HG03558 (cell line): ENCODE measurements around the gene NEGR1.

Source experiments
- ATAC-seq: cut with Tn5 transposase; IDR thresholded peaks from one replicate; pipeline ENCODE4 v1.9.1; 2021; ENCODE audit warnings: moderate number of reproducible peaks; ENCODE audit not compliant: unreplicated experiment; ENCODE audit errors: extremely low read depth

The NEGR1 gene

DNA sequence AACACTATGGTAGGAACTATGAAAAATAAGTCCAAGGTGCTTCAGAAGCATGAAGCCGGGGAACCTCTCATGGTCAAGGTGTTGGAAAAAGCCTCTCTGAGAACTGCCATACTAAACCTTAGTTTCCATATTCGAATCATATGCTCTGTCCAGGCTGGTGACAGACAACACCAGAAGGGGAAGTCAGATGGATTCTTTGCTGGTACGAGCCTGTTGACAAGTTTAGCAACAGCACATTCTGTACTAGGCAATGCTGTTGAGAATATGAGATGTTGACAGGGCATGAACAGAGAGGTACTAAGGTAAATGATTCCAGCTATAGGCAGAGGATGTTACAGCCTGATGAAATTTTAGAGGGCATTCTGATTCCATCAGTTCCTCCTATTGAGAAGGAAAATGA is 740.2 kb downstream of the NEGR1 start:
- no peak for ATAC-seq

DNA sequence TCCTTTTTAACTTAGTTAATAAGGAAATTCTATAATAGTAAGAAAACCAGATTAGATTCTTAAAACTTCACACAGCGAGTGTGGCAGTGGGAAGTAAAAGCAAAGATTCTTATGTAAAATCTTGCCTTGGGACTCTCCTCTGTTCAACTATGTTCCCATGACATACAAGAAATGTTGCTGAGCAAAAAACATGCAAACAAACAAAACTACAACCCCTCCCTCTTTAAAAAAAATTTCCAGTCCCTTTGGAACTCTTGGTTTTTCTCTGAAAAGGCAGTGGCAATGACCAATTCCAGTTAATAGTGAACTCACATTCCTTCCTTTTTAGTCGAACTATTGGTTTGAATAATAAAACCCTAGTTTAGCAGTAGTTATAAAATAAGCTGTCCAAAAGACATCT is 748.4 kb downstream of the NEGR1 start:
- ATAC-seq = no peak

DNA sequence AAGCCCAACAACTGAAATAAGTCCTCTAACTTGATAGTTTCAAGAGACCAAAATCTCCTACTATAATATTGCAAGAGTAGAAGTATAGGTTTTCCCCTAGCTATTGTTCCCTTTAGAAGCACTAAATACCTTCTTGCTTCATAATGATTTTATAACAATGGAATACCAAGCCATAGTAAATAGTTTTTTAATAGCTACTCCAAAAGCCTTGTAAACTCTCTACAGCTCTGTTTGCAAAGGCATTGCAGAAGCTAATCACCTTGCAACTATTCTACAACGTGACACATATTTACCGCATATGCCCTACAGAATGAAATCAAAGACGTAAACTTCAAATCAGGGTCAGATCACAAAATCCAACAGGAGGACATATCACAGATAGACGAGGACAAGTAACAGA is 750.0 kb downstream of the NEGR1 start:
- ATAC-seq = no peak

DNA sequence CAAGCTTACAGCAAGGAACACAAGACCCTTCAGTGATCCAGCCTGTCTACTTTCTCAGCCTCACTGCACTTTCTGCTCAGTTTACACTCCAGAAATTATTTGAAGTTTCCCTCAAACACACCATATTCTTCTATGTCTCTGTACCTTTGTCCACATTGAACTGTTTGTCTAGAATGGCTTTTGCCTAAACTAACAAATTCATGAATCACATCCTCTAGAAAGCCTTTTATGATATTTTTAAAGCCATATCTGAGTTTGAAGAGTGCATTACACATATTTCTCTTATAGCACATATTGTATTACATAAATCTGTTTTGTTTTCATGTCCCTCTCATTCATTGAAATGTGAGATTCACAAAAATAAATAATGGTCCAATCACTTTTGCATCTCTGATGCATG is 755.5 kb downstream of the NEGR1 start:
- ATAC-seq = no peak

DNA sequence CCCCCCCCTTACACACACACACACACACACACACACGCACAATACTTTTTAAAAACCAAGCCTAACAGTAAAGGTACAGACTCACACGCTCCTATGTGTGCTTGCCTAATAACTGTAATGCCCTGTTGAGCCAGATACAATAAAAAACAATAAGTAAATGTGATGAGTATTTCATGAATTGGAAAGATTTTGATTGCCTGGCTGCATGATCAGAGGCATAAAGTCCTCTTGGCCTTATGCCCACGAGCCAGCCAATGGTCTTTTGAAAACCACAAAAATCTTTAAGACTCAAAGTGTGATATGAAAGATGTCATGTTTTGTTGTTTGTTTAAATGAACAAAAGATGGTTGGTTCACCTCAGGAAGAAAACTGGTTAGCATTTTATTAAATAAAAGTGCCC is 759.6 kb downstream of the NEGR1 start:
- ATAC-seq = no peak

DNA sequence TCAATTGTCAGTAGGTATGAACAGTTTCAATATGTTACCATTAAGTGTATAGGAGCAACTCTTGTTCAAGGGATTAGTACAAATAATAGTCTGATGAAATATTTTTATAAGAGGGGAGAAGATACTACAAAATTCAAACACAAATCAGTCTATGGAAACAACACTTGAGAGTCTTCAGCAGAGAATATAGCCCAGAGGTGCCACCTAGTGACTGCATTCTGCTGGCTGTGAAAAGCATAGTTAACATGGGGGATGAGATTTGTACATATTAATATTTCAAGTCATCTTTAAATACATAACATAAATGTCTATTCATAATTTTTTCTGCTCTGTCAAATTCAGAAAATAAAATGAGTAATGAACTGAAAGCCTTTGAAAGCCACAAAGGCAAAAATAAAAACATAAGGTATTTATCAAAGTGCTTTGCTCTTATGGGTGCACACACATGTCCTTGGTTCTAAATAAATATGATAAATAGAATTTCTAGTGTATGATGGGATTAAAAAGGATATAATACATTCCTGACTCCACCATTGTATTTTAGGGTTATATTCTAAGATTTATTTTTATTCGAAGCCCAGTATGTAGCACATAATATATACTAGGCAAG is 760.6 kb downstream of the NEGR1 start:
- ATAC-seq = no peak

DNA sequence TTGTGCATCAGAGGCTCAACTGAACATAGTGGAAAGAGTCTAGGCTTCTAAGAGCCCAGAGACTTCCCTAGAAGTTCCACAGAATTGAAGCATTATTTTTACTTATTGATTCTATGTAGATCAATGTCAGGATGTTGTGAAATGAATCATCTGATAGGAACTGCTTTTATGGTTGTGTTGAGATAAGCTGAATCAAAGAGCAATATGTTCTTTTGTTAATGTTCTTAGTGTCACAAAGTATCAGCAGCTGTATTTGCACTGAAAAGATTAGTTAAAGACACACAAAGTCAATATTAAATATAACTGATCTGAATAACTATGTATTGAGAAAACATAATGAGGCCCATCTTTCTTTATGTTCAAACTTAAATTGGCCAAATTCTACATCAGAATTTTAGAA is 770.8 kb downstream of the NEGR1 start:
- ATAC-seq = no peak

DNA sequence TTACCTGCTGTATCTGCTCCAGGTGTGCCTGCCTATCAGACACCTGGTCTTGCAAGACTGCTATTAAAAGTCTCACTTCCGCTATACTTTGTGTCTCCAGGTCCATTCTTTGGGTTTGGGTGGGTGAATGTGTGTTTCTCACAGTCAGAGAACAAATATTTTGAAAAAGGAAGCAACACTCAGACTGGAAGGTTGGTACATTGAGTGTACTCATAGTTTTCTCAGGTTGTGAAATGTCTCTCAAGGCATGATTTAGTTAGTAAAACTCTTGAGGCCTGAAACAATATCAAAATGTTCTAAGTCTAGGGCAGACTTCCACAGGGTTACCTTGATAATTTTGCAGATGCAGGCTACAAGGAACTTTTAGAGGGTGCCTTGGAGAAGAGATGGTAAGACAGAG is 771.6 kb downstream of the NEGR1 start:
- no peak for ATAC-seq

DNA sequence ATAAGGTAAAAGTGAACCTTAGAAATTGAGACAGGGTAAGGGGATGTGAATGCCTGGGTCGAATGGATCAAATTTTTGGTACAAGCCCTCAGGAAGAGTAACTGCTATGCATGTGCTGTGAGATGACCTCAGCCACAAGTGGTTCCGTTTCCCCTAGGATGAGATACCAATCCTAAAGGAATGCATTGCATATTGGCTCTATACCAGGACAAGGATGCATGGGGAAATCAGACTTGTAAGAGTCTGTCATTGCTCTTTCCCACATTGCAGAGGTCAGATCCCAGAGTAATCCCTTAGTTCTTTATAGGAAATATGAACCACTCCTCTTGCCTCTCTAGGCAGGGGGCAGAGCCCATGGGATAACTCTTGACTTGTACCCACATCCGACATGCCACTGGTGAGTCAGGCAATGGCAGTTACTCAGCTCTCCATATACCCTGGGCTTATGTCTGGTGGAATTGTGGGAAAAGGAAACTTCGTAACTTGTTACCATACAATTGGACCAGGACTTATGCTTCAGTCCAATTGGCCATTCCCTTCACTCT is 773.2 kb downstream of the NEGR1 start:
- ATAC-seq = no peak

DNA sequence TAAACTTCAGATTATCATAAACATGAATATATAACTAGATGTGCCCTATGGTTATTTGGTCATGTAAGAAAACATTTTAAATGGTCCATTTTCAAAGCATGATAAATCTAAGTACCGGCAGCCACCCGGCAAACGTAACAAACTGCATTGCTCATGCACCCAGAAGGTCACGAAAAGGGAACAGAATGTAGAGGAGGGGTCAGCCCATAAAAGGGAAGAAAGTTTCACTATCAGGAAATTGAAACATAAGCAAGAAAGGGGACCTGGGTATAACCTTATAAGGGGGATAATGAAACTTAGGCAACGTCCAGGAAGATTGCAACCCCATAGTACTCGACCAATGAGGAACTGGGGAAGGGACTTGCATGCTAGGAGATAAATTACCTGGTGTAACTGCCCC is 780.3 kb downstream of the NEGR1 start:
- ATAC-seq = no peak

DNA sequence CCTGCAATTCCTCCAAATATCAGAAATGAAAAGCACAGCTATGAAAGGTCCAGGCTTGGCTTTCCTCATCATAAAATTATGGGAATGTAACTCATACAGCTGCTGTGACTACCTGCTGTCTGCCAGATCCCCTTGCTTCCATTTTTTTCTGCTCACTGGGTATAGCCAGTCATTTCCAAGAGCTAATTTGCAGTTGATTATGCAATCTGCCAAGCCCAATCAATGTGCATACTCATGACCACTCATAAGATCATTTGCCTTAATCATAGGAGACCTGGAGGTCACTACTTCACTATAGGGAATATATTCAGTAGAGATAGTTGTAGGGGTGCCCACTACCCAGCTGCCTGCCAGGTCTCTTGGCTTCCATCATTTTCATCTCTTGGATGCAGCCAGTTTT is 783.8 kb downstream of the NEGR1 start:
- ATAC-seq = no peak

DNA sequence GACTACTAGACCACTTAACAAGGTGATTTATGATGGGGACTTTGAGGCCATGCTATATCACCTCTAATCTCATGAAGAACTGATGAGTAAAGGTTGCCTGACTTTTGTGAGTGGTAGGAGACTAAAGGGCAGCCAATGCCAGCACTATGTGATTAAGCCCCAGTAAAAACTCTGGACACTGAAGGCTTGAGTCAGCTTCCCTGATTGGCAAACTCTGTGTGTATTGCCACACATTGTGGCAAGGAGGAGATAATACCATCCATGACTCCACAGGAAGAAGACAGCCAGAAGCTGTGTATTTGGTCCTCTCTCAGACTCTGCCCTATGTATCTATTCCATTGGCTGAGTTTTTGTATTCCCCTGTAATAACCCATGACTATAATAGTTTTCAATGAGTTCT is 788.2 kb downstream of the NEGR1 start:
- ATAC-seq = no peak

DNA sequence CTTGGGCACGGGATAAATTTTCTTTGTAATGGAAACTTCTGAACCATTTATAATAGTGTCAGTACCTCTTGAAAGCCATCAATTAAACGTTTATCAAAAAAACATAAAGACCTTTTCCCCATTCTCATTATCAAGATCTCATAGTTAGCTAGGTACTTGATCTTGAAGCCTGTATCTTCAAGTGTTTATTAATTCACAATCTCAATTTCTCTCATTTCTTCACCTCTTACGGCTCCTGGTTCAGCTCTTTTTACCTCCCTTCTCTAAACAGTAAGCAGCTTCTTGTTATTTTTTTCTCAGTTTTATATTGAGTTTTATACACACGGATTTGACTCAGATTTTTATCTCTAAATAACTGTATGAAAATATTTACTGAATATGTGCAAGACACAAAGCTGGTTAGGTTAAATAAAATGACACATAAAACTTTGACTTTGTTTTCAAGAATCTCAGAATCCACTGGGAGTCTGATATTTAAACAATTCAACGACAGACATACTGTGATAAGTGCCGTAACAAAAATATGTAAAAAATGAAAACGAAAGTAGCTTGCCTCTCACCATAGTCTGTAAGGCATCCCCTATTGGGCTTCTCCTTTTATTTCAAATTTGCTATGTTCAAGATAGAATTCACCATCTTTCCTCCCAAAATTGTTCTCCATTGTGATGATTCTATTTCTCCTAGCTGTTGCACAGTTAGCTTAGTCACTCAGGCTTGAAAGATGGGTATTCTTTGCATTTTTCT is 789.9 kb downstream of the NEGR1 start:
- ATAC-seq = no peak

DNA sequence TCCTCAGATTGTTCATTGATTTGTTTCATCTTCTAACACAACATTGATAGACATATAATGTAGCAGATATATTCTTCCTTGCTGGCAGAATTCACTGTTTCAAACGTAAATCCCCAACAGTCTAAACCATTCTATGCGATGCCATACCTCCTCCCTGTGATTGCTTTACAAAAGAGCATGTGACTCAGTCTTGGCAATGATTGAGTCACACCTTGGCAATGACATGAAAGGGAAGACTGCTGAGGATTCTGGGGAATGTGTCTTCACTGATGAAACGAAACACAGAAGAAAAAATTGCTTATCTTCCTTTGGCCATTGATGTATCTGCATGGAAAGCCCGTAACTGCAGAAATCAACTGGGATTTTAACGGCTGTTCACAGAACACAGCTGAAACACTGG is 791.9 kb downstream of the NEGR1 start:
- ATAC-seq = no peak

DNA sequence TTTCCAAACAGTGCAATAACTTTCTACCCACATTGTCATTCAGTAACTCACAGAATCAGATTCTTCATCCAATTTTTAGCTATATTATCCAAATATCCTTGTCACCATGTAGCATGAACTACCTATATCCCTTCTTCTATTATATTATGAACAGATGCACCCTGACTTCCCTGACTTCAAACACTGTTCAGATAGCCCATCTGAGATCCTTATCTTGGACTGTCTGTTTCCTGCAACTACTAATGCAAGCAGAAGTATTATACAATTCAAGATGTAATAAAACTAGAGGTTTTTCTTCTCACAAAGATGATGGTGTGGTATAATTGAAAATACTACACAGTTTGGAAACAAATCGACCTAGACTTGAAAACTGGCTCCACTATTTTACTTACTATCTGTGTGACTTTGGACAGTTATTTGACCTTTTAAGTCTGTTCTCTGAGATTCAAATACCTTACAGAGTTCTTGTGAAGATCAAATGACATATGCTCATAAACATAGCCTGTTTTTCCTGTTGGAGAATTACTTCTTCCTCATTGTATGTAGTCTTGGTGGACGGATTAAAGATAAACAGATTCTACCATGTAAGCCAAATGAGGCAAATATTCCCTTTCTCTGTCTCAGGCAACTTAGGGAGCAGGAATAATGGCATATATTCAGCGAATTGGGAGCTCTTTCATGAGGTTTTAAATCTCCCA is 793.6 kb downstream of the NEGR1 start:
- no peak for ATAC-seq

DNA sequence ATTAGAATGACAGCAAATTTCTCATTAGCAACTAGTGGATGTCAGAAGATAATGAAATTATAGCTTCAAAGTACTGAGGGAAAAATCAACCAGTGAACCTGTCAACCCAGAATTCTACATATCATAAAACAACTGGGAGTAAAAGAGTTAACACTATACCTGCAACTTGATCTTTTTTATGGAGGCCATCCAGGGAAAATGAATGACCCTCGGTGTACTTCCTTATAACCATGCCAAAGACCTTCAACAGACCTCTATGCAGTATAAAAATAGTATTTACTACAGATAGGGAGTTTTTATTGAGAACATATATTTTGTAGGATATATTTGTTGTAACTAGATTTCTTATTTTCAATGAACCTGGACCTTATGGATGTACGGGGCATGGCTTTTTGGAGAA is 809.0 kb downstream of the NEGR1 start:
- ATAC-seq = no peak

DNA sequence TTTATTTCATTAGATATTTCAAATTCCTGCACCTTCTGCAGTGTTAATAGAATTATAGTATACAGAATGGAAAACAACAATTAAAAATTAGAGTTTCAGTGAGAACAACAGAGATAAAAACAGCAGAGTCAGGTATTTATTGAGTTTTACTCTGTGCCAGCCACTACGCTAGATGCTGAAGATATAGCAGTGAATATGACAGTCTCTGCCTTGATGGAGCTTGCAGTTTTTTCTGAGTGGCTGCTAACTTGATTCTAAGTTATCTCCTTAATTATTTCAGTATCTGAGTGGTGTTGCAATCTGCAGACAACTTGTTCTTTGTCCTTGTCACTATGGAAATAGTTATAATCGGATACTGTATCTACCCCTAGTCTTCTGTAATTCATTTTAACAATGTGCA is 817.2 kb downstream of the NEGR1 start:
- ATAC-seq = no peak

DNA sequence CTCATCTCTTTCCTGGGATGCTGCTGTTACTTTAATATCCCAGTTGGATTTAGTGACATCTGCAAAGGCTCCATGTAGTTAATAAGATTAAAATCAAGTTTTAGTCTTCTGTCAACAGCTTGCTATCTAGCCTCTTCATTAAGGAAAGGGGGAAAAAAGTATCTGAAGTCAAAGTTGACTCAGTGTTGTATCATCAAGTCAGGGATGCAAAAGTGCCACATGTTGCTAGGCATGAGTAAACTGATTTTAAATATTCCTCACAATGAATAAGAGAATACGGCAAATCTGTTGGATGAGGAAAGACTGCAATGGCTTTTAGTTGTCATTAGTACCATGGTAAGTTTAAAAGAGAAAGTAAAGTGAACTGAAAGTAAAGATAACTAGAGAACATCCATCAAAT is 818.3 kb downstream of the NEGR1 start:
- no peak for ATAC-seq

DNA sequence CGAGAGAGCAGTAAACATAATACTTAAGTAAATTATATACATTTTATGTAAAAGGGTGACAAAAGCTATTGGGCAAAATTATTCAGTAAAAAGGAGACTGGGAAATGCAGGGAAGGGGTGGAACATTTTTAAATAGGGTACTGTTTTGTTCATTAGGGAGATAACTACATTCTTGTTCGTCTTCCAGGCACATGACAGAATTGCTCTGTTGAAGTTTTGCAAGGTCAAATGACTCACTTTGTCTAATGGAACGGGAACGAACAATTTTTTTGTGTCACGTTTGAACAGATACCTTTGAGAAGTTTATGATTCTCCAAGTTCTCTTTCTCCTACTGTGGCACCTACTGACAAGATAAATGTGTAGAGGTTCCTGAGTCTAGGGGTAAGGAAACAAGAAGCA is 819.2 kb downstream of the NEGR1 start:
- no peak for ATAC-seq

DNA sequence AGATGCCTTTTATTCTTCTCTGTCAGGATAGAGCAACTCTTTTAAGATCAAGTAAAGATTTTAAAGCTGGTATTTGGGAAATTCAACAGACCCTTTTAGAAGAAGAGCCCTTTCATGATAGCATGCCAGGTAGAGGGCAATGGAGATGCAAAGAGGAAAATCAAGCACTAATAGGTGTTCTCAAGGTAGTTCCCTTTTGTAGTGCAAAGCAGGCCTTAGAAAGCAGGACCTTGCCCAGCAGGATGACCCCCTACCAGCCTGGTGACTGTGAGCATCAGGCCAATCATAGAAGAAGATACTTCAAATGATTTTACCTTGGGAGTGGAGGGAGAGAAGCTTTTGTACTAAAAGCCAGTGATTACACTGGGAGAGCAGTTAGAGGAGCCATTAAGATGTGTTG is 820.1 kb downstream of the NEGR1 start:
- no peak for ATAC-seq

DNA sequence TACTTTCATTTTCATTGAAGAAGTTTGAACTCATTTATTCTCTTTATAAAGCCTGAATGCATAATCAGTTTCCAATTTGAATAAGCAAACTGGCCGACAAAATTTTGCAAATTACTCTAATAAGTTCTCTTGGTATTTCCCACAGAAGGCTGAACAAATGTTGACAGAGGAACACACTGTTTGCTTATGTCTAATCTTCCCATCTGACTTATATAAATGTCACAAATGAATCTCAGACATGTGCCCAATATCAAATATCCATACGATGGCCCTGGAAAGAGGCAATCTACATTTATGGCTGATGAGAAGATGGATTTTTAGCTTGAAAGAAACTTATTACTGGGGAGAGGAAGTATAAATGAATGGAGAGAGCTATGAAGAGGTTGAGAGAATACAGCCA is 820.9 kb downstream of the NEGR1 start:
- ATAC-seq = no peak
